ENCODE results near the gene GP1BB. TPM values are rescaled to one million over a fixed set of nuclear protein-coding genes. Genes with fewer than 3 reads are reported as not detected.

Gene GP1BB
- total and polyA plus RNA-seq, 2 donors (not counting 3 experiments of a cell fraction or from before 2014, with no cell fraction given), result 1.7 to 6.2 TPM

DNA sequence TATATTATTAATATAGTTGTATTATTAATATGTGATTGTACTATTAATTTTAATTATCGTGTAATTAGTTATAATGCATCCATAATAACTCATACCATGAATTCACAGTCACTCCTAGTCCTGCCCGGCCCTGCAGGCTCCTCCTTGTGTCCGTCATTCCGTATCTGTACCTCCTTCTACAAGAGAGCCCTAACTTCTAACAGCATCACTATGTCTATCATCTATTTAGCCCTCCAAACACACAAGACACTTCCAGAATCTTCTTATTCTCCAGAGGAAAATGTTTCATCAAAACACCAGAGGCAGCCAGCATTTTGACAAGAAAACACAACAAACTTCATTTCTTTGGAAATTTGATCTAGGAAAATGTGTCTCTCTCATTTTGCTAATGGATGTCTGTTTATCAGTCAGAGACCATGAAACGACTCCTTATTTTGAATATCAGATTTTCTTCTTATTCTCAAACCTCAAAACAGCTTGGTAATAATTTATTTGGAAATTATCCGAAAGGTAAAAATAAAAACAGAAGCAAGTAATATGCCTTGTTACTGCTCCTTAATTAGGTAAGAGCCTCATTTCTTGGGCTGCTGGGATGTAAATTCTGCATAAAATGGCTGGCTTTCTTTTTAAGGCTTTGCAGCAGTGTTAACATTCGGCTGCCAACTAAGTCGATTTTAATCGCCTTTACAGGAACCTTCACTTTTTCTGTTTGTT is 32.2 kb upstream of the GP1BB start:
- Histone ChIP-seq H3K9ac (replicated peaks; ENCODE audit: extremely low read depth, insufficient read depth, low read length) (no peak overlapping the region), H3K27ac (ENCODE audit: insufficient read depth, low read depth, low read length) (no peak overlapping the region), H3K4me2 (ENCODE audit: insufficient read depth, low read length) (peak overlapping the region; percentile 34), H3K9me3 (replicated peaks; ENCODE audit: control insufficient read depth, insufficient read depth, low read length) (no peaks in the 10 kb centered on the region), H3K4me3 (replicated peaks in 1 of 3; ENCODE audit: insufficient read depth in 1 of 3, low read depth in 1 of 3, low read length in 3 of 3) (no peak overlapping the region), H3K4me1 (ENCODE audit: control insufficient read depth, extremely low read depth, insufficient read depth, low read length) (peaks cover 6% of the 10 kb centered on the region), H2AFZ (ENCODE audit: low read depth, low read length) (peak overlapping the region; percentile 58), H3K79me2 (ENCODE audit: control insufficient read depth, insufficient read depth, low read length) (no peaks in the 10 kb centered on the region), H4K20me1 (replicated peaks; ENCODE audit: control insufficient read depth, extremely low read depth, insufficient read depth, low read length) (no peaks in the 10 kb centered on the region), H3K9me1 (replicated peaks; ENCODE audit: control insufficient read depth, extremely low read depth, insufficient read depth, low read length) (no peaks in the 10 kb centered on the region), H3K36me3 (ENCODE audit: control insufficient read depth in 2 of 2, extremely low read depth in 1 of 2, insufficient read depth in 2 of 2, low read length in 2 of 2) (no peaks in the 10 kb centered on the region), H3K27me3 (ENCODE audit: control insufficient read depth in 2 of 2, insufficient read depth in 2 of 2, low read length in 2 of 2) (peaks cover 0 to 2% of the 10 kb centered on the region in 2 experiments)
- intact Hi-C loops (cut with micrococcal nuclease), result no loop called here
- FAIRE-seq (no peak), DNase-seq (ENCODE audit: low read depth, low spot score) (no peak)
- BruUV-seq (replicated peaks), result no TSS peak
- ChIA-PET POLR2A (no interaction called here), CTCF (interaction anchor here (1.0 to 1.3 kb wide), 3 partner anchors 11 to 61 kb away, joined by 4 to 7 read pairs (median 4); no protein-coding TSS in a partner anchor)
- no peak for TF ChIP-seq POLR2AphosphoS5 (IDR thresholded peaks at IDR 0.05; ENCODE audit: insufficient read depth, low read depth, low read length)
- TF ChIP-seq POLR2A (IDR thresholded peaks at IDR 0.05; ENCODE audit: low read depth, low read length), result no peak
- TF ChIP-seq FOS (IDR thresholded peaks at IDR 0.05; ENCODE audit: borderline replicate concordance, insufficient read depth, low read length), result no peak
- TF ChIP-seq GATA2 (IDR thresholded peaks at IDR 0.05; ENCODE audit: insufficient read depth, insufficient read length, low read depth, low read length), result no peak
- TF ChIP-seq MYC (IDR thresholded peaks at IDR 0.05; ENCODE audit: low read depth, low read length), result no peak
- TF ChIP-seq, protein P1, sequence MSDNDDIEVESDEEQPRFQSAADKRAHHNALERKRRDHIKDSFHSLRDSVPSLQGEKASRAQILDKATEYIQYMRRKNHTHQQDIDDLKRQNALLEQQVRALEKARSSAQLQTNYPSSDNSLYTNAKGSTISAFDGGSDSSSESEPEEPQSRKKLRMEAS (IDR thresholded peaks at IDR 0.05; ENCODE audit: insufficient read depth, insufficient read length), result no peak
- TF ChIP-seq EZH2 (IDR thresholded peaks at IDR 0.05; ENCODE audit: borderline replicate concordance, low read depth, low read length, severe bottlenecking), result no peak
- no peak for TF ChIP-seq CTCF (IDR thresholded peaks at IDR 0.05; ENCODE audit: extremely low read depth in 1 of 2, insufficient read depth in 1 of 2, low read depth in 1 of 2, low read length in 2 of 2)
- no peak for TF ChIP-seq JUN (IDR thresholded peaks at IDR 0.05; ENCODE audit: borderline replicate concordance, insufficient read depth, insufficient read length, low read depth)
- dilution Hi-C loops (cut with MboI; ENCODE audit: extremely low pct_ligation_motif_present, low sequenced_read_pairs), result no loop called here

Data from endothelial cell of umbilical vein (primary cell).